ENCODE data around the gene CDH24. TPM values are rescaled to one million over a fixed set of nuclear protein-coding genes. Genes with fewer than 3 reads are reported as not detected.
A peak's percentile ranks its signal among the peaks of the same experiment; 100 is the strongest.

The CDH24 gene
- polyA plus RNA-seq, 1 donor from 2014 or later: 0.09 TPM

DNA sequence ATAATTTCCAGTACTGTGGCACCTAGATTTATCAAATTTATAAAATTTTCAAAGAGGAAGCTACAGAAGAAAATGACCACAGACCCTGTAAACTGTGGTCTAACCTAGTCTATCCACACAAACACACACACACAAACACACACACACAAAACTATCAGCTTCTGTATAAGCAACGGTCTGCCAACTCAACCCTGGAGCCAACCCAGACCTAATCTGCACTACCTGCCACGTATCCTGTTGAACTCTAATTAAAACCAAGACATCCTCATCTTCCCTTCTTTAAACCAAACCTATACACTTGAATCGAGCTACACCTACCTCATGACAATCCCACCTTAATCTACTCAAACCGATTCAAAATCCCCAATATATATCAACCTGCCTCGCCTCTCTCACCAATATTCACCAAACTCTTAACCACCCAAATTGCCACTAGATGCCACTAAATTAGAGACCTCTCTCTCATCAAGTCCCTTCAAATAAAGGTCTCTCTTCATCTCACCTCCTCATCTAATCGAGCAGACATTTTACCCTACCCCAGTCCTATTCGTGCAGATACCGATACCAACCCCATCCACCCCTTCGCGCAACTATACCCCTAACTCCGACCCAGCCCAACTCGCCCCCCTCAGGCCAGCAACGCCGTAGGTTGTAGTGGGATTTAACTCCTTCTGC is 36.8 kb upstream of the CDH24 start:
- Mint-ChIP-seq H3K27me3 (no peaks in the 10 kb centered on the region), H3K4me3 (no peak overlapping the region), H3K9me3 (no peaks in the 10 kb centered on the region), H3K4me1 (peaks cover 8 to 33% (median 13%) of the 10 kb centered on the region in 3 donors), H3K36me3 (no peaks in the 10 kb centered on the region), H3K27ac (no peak overlapping the region)

DNA sequence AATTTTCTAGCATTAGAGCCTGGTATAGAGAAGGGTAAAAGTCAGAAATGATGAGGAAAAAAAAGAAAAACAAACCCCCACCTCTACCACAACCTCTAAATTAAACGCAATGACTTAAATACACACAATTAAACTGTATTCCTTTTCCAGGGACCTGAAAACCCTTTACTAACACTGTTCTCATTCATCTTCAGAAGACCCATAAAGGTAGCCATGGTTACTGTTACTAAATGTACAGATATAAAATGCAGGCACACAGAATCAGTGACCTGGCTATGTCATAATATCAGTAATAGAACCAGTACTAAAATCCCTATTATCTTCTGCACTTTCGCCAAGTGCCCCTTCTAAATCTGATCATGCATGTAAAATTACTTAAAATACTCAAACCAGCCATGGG is 36.2 kb upstream of the CDH24 start:
- Mint-ChIP-seq H3K27me3 (no peaks in the 10 kb centered on the region), H3K36me3 (no peaks in the 10 kb centered on the region), H3K4me1 (peaks cover 8 to 33% (median 13%) of the 10 kb centered on the region in 3 donors), H3K27ac (peak overlapping the region in 1 of 3 donors; percentile 39), H3K4me3 (peak overlapping the region in 1 of 4 donors; percentile 65), H3K9me3 (no peaks in the 10 kb centered on the region)

DNA sequence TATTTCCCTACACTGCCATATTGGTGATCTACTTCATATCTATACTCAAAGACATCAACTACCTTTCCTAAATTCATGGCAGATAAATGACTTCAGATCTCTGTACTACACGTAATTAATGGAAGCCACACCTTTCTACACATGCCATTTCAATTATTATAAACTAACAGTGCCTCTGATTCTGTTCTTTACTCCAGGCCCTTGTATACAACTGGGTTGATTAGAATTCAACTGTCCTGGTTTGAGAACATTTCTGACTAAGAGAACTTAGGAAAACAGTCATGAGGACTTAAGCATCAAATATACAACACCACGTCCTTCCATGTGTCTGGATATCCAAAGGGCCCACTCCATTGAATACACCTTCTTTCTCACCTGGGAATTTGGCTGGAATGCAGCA is 35.8 kb upstream of the CDH24 start:
- Mint-ChIP-seq H3K36me3 (no peaks in the 10 kb centered on the region), H3K4me3 (peak overlapping the region in 3 of 4 donors; percentile 25 to 79 (median 65)), H3K27me3 (no peaks in the 10 kb centered on the region), H3K4me1 (peaks cover 8 to 33% (median 13%) of the 10 kb centered on the region in 3 donors), H3K9me3 (no peaks in the 10 kb centered on the region), H3K27ac (peak overlapping the region in 1 of 3 donors; percentile 39)

DNA sequence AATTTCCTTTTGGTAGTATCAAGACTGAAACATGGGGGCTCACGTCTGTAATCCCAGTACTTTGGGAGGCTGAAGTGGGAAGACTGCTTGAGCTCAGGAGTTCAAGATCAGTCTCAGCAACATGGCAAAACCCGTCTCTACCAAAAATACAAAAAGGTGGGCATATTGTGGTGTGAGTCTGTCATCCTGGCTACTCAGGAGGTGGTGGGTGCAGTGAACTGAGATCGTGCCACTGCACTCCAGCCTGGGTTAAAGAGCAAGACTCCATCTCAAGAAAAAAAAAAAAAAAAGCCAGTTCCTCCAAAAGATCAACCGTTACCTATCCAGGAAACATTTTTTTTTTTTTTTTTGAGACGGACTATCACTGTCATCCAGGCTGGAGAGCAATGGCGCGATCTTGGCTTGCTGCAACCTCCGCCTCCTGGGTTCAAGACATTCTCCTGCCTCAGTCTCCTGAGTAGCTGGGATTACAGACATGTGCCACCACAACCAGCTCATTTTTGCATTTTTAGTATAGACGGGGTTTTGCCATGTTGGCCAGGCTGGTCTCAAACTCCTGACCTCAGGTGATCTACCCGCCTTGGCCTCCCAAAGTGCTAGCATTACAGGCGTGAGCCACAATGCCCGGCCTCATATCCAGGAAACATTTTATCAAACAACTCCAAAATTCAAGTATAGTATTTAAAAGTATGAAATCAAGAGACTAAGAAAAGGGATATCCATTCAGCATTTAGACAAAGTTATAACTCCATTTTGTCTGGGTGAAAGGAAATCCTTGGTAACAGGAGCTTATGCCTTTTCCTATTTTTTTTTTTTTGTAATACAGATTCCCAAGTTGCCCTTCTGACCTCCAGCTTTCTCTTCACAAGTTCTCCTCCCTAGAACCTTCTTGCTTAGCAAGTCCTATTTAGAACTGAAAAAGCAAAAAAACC is 34.2 kb upstream of the CDH24 start:
- peaks cover 5 to 25% (median 13%) of the 10 kb centered on the region in 3 donors for H3K4me1 Mint-ChIP-seq

DNA sequence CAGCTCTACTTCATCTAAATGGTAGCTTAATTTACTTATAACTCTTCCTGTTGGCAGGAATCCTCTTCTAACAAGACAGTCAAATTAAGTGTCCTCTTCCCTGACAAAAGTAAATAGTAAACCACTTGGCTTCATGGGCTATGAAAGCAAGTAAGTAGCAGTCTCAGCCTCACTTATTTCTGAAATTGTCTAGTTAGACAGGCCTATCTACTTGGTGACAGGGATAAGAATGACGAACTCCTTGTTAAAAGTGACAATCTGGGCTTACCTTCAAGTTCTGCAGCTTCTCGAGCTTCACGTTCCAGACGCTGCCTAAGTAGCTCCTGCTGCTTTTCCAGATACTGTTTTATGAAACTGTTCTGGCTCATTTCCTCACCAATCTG is 32.9 kb upstream of the CDH24 start:
- H3K27me3 Mint-ChIP-seq: no peaks in the 10 kb centered on the region
- peaks cover 5 to 25% (median 13%) of the 10 kb centered on the region in 3 donors for H3K4me1 Mint-ChIP-seq
- H3K4me3 Mint-ChIP-seq: peak overlapping the region in 1 of 4 donors; percentile 67
- no peaks in the 10 kb centered on the region for H3K9me3 Mint-ChIP-seq
- H3K36me3 Mint-ChIP-seq: peaks cover 6% of the 10 kb centered on the region
- H3K27ac Mint-ChIP-seq: no peak overlapping the region

More for the DNA sequence above, 34.2 kb upstream of the CDH24 start:
- Mint-ChIP-seq H3K4me3 (peak overlapping the region in 1 of 4 donors; percentile 56), H3K27ac (no peak overlapping the region), H3K36me3 (peaks cover 3% of the 10 kb centered on the region), H3K27me3 (no peaks in the 10 kb centered on the region), H3K9me3 (no peaks in the 10 kb centered on the region)

DNA sequence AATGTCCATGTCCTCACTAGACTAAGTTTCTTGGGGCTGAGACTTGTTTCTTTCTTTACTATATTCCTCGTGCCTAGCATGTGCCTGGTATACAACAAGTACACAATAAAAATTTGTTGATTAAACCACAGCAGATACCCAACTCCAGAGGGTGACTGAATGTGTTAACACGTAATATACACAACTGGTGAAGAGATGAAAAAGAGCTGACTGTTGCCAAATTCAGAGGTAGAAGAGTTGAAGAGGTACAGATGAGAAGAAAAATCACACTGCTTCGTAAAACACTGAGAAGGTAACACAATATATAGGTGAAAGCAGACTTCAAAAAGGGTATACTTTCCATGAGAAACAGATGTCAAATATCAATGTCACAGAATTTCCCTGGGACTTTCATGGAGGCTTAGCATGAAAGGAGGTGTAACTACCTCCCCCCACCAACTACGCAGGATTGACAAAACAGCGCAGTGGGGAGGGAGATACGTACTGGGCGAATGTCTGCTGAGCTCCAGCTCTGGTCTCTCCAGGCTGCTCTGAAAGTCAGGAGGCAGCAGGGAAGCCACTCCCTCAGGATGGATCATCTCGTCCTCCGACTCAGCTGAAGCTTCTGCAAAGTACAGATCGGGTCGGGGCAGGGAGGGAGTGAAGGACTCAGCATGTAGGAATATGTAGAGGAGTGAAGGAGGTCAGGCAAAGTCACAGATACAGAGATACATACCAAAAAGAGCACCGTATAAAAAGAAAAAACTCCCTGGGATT is 32.4 kb upstream of the CDH24 start:
- H3K27me3 Mint-ChIP-seq: no peaks in the 10 kb centered on the region
- H3K4me3 Mint-ChIP-seq: peak overlapping the region in 1 of 4 donors; percentile 40
- H3K27ac Mint-ChIP-seq: no peak overlapping the region
- H3K36me3 Mint-ChIP-seq: peaks cover 6% of the 10 kb centered on the region
- peaks cover 5 to 25% (median 13%) of the 10 kb centered on the region in 3 donors for H3K4me1 Mint-ChIP-seq
- no peaks in the 10 kb centered on the region for H3K9me3 Mint-ChIP-seq

DNA sequence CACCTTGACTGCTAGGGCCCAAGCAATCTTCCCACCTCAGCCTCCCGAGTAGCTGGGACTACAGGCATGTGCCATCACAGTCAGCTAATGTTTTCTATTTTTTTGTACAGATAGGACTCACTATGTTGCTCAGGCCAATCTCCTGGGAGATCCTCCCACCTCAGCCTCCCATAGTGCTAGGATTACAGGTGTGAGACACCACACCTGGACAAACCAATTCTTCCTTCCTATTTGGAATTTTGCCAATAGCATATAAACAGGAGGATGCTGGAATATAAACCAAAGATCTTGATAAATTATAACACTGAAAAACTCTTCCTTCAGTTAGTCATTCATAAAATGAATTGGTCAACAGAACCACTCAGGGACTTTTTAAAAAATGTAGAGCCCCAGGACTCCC is 29.2 kb upstream of the CDH24 start:
- H3K4me3 Mint-ChIP-seq: no peak overlapping the region
- no peaks in the 10 kb centered on the region for H3K9me3 Mint-ChIP-seq
- H3K27ac Mint-ChIP-seq: peak overlapping the region in 1 of 3 donors; percentile 67
- H3K36me3 Mint-ChIP-seq: peaks cover 6% of the 10 kb centered on the region
- H3K4me1 Mint-ChIP-seq: peaks cover 5 to 10% (median 5%) of the 10 kb centered on the region in 3 donors
- no peaks in the 10 kb centered on the region for H3K27me3 Mint-ChIP-seq

DNA sequence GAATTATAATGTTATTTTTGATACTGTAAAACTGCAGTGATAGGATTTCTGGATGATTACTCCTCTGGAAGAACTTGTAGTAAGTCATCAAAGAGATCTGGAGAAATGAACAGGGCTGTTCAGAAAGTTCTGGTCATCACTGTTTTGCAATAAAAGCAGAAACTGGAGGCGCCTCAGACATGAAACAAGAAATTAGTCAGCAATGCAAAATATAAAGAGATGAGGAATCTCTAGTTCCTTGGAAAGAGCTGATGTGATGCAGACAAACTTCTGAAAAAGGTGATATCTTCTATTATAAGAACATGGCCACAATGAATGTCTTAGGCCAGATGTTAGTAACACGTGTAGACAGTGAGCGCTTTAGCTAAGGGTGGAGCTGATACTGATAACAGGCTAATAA is 28.1 kb upstream of the CDH24 start:
- Mint-ChIP-seq H3K36me3 (peaks cover 6% of the 10 kb centered on the region), H3K27ac (no peak overlapping the region), H3K27me3 (no peaks in the 10 kb centered on the region), H3K9me3 (no peaks in the 10 kb centered on the region), H3K4me3 (peak overlapping the region in 1 of 4 donors; percentile 16), H3K4me1 (peaks cover 5 to 9% (median 5%) of the 10 kb centered on the region in 3 donors)

DNA sequence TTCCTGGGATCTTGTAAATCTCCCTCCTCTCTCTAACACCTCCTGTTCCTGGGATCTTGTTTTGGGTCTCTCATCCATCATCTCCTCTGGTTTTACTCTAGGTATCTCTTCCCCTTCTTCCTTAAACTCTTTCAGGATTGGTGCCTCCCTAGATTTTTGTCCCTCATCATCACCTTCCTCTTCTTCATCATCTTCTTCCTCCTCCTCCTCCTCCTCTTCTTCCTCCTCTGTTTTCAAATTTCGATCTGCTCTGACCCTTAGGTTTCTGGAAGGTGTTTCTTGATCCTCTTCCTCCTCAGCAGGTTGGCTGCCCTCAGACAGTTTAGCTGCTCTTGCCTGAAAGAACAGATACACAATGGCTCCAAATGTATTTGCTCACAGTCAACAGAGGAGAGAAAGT is 23.2 kb upstream of the CDH24 start:
- Mint-ChIP-seq H3K9me3 (no peaks in the 10 kb centered on the region), H3K4me3 (no peak overlapping the region), H3K27ac (no peak overlapping the region), H3K27me3 (no peaks in the 10 kb centered on the region), H3K4me1 (no peaks in the 10 kb centered on the region), H3K36me3 (no peaks in the 10 kb centered on the region)

DNA sequence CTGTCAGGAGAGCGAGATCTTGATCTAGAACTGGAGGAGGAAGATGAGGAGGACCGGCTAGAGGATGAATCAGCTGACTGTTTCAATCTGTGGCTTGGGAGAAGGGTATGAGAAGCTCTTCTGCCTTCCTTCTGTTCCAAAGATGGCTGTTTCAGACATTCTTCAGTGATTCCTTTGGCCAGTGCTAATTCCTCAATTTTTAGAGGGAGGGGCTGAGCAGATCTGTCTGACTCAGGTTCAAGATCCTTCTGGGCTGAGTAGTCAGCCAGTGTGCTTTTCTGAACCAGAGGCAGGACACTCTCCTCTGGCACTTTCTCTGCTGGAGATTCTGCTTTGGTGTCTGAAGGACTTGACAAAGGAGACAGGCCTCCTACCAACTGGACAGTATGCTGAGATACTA is 22.4 kb upstream of the CDH24 start:
- Mint-ChIP-seq H3K27me3 (no peaks in the 10 kb centered on the region), H3K36me3 (no peaks in the 10 kb centered on the region), H3K4me3 (no peak overlapping the region), H3K4me1 (no peaks in the 10 kb centered on the region), H3K9me3 (no peaks in the 10 kb centered on the region), H3K27ac (peak overlapping the region in 1 of 3 donors; percentile 46)

DNA sequence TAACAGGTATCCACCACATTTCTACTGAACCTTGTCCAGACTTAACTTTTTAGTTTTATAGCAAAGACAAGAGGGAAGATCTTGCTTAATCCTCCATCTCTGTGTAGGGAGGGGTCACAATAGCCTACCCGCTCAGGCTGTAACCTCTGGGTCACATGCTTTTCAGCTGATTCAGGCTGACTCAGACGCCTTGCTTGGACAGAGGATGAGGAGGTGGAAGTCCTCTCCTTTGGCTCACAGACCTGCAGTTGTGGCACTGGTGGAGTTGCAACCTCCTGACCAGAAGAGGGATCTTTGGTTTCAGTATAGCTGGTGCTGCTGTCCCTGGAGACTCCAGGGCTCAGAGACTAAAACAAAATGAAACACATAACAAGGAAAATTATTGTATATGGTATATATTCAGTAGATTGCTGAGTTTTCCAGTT is 21.4 kb upstream of the CDH24 start:
- Mint-ChIP-seq H3K4me3 (no peak overlapping the region), H3K27ac (peak overlapping the region in 1 of 3 donors; percentile 32), H3K9me3 (no peaks in the 10 kb centered on the region), H3K27me3 (no peaks in the 10 kb centered on the region), H3K4me1 (no peaks in the 10 kb centered on the region), H3K36me3 (no peaks in the 10 kb centered on the region)

DNA sequence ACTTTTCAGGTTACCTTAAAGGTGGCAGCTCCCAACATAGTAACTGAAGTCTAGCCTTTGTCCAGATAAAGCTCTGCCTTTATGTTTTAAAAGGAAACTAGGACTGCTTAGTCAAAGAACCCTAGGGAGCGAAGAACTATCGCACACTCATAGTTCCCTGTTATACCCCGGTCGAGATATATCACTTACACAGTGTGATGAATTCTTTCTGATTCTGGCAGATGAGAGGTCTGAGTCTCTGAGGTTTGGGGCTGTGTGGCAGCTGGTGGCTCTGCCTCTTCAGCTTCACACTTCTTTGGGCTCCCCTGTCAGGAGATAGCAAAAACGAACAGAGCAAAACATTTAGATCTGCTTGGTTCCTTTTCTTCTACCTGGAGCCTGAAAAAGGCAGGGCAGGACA is 20.6 kb upstream of the CDH24 start:
- H3K27ac Mint-ChIP-seq: peak overlapping the region in 2 of 3 donors; percentile 32 to 57
- H3K4me3 Mint-ChIP-seq: no peak overlapping the region
- H3K36me3 Mint-ChIP-seq: no peaks in the 10 kb centered on the region
- H3K4me1 Mint-ChIP-seq: no peaks in the 10 kb centered on the region
- no peaks in the 10 kb centered on the region for H3K9me3 Mint-ChIP-seq
- H3K27me3 Mint-ChIP-seq: no peaks in the 10 kb centered on the region

DNA sequence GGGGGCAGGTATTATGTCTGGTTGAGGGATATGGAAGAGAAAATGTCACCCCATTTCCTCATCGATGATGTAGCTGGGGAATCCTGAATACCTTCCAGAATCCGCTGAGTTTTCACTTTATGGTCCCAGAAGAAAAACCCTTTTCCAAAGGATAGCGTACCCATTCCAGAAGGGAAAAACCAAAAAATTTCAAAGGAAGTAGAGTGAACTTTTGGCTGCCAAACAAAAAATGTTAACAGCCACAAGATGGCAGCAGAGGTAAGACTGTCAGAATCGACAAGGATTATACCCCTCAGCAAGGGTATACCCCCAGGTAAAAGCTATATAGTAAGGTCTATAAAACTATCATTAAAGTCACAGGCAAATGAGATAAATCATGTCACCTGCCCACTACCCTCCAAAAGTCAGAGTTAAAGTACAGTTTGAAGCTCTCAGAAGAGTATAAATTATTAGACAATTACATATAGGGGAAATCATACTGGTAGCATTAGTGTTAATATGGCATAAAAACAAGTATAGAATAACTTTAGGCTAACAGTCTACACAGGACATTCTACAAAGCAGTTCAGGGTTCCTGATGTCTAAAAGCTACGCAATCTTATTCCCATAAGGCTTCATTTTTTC is 19.6 kb upstream of the CDH24 start:
- peaks cover 1 to 8% (median 4%) of the 10 kb centered on the region in 3 donors for H3K4me1 Mint-ChIP-seq
- no peaks in the 10 kb centered on the region for H3K9me3 Mint-ChIP-seq
- no peak overlapping the region for H3K4me3 Mint-ChIP-seq
- peak overlapping the region in 2 of 3 donors; percentile 35 to 39 for H3K27ac Mint-ChIP-seq
- H3K36me3 Mint-ChIP-seq: no peaks in the 10 kb centered on the region
- H3K27me3 Mint-ChIP-seq: no peaks in the 10 kb centered on the region

DNA sequence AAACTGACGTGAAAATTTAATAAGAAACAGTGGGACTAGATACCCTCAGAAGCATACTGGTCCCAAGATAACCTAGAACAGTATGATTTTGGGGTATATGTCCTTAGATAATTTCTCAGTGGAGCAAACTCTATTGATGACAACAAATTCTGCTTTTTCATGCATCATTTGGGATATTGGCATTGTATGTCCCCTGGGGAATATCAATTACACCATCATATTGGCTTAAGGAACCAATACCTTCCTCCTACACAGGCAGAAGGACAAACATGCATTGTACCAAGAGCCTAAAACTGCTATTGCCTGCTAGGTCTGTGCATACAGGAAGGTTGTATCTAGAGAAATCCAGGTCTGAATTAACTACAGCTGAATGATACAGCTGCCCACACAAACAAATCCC is 17.6 kb upstream of the CDH24 start:
- Mint-ChIP-seq H3K27me3 (no peaks in the 10 kb centered on the region), H3K4me1 (peaks cover 14 to 23% (median 18%) of the 10 kb centered on the region in 3 donors), H3K27ac (no peak overlapping the region), H3K4me3 (no peak overlapping the region), H3K36me3 (no peaks in the 10 kb centered on the region), H3K9me3 (no peaks in the 10 kb centered on the region)
